IMR-90 (cell line): Measurements from ENCODE around the gene ARMC3.

Experiments
- CEBPB ChIP-seq: IDR thresholded peaks from 2 replicates; pipeline ENCODE4 v1.6.1; 2012; ENCODE audit warnings: low read depth, low read length, improper control_type of control experiment
- FOS ChIP-seq: fragments of 150-350 bp; IDR thresholded peaks from 2 replicates; pipeline ENCODE4 v1.6.1; 2016; ENCODE audit warnings: low read depth, low read length
- MAFK ChIP-seq: IDR thresholded peaks from 2 replicates; pipeline ENCODE4 v1.6.1; 2012; ENCODE audit warnings: low read depth, low read length, improper control_type of control experiment
- MXI1 ChIP-seq: IDR thresholded peaks from 2 replicates; pipeline ENCODE4 v1.6.1; 2012; ENCODE audit warnings: low read depth, mild to moderate bottlenecking, low read length, moderate library complexity, borderline replicate concordance
- POLR2A ChIP-seq: IDR thresholded peaks from 2 replicates; pipeline ENCODE4 v1.6.1; 2012; ENCODE audit warnings: mild to moderate bottlenecking, low read depth, low read length
- RAD21 ChIP-seq: IDR thresholded peaks from 2 replicates; pipeline ENCODE4 v1.6.1; 2012; ENCODE audit warnings: low read length, improper control_type of control experiment
- RFX5 ChIP-seq: IDR thresholded peaks from 2 replicates; pipeline ENCODE4 v1.8.0; 2012; ENCODE audit warnings: low read depth, mild to moderate bottlenecking, low read length, moderate library complexity
- SMC3 ChIP-seq: fragments of 150-350 bp; IDR thresholded peaks from 2 replicates; pipeline ENCODE4 v1.6.1; 2016; ENCODE audit warnings: low read depth, mild to moderate bottlenecking, antibody characterized with exemption, low read length, moderate library complexity
- TF ChIP-seq, protein P1 (sequence below): conservative IDR thresholded peaks from 2 replicates; pipeline ENCODE4 v1.5.1; 2012; ENCODE audit warnings: mild to moderate bottlenecking, low read depth, low read length, improper control_type of control experiment
- TF ChIP-seq, protein P2 (sequence below): fragments of 150-350 bp; IDR thresholded peaks from 2 replicates; pipeline ENCODE4 v1.6.1; 2016; ENCODE audit warnings: low read depth, mild to moderate bottlenecking, low read length, moderate library complexity, borderline replicate concordance
- TF ChIP-seq, protein P3 (sequence below): fragments of 150-350 bp; IDR thresholded peaks from 2 replicates; pipeline ENCODE4 v1.6.1; 2017; ENCODE audit warnings: mild to moderate bottlenecking, antibody characterized with exemption, low read length, low read depth

DNA sequence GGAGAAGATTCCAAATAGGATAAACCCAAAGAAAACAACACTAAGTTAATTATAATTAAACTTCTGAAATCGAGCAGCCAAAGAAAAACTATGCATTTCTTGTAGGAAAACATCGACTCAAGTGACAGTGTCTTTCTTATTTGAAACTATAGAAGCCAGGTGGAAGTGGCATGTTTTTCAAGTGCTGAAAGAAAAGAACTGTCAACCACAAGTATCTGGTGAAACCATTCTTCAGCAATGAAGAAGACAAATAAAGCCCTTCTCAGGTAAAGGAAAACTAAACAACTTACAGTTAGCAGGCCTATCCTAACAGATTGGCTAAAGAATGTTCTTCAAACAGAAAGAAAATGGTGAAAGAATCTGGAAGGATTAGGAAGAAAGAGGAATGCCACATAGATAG lies 96.1 kb downstream of the ARMC3 start:
- TF ChIP-seq, protein P1, sequence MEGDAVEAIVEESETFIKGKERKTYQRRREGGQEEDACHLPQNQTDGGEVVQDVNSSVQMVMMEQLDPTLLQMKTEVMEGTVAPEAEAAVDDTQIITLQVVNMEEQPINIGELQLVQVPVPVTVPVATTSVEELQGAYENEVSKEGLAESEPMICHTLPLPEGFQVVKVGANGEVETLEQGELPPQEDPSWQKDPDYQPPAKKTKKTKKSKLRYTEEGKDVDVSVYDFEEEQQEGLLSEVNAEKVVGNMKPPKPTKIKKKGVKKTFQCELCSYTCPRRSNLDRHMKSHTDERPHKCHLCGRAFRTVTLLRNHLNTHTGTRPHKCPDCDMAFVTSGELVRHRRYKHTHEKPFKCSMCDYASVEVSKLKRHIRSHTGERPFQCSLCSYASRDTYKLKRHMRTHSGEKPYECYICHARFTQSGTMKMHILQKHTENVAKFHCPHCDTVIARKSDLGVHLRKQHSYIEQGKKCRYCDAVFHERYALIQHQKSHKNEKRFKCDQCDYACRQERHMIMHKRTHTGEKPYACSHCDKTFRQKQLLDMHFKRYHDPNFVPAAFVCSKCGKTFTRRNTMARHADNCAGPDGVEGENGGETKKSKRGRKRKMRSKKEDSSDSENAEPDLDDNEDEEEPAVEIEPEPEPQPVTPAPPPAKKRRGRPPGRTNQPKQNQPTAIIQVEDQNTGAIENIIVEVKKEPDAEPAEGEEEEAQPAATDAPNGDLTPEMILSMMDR, result no peak
- TF ChIP-seq POLR2A (no peak), RFX5 (no peak), RAD21 (no peak), CEBPB (no peak), MAFK (no peak), MXI1 (no peak), SMC3 (no peak), FOS (no peak)
- TF ChIP-seq, protein P2, sequence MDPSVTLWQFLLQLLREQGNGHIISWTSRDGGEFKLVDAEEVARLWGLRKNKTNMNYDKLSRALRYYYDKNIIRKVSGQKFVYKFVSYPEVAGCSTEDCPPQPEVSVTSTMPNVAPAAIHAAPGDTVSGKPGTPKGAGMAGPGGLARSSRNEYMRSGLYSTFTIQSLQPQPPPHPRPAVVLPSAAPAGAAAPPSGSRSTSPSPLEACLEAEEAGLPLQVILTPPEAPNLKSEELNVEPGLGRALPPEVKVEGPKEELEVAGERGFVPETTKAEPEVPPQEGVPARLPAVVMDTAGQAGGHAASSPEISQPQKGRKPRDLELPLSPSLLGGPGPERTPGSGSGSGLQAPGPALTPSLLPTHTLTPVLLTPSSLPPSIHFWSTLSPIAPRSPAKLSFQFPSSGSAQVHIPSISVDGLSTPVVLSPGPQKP, result no peak
- TF ChIP-seq, protein P3, sequence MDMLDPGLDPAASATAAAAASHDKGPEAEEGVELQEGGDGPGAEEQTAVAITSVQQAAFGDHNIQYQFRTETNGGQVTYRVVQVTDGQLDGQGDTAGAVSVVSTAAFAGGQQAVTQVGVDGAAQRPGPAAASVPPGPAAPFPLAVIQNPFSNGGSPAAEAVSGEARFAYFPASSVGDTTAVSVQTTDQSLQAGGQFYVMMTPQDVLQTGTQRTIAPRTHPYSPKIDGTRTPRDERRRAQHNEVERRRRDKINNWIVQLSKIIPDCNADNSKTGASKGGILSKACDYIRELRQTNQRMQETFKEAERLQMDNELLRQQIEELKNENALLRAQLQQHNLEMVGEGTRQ, result no peak
